Suppressor macrophage treated with lipopolysaccharide for 1 hour (primary cell): ENCODE results near the gene SERPINA3.

ENCODE experiments used
- DNase-seq, 3 donors: peaks; one replicate each; pipeline ENCODE4 v3.0.0-alpha.2; 2020 to 2022

Gene SERPINA3

DNA sequence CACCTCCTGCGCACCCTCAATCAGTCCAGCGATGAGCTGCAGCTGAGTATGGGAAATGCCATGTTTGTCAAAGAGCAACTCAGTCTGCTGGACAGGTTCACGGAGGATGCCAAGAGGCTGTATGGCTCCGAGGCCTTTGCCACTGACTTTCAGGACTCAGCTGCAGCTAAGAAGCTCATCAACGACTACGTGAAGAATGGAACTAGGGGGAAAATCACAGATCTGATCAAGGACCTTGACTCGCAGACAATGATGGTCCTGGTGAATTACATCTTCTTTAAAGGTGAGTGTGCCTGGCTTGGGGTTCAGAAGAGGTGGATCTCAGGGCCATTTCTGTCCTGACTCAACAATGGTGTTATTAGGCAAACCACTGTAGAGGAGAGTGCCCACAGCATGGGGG, 2.6 kb downstream of the SERPINA3 start:
- DNase-seq, result no peak

DNA sequence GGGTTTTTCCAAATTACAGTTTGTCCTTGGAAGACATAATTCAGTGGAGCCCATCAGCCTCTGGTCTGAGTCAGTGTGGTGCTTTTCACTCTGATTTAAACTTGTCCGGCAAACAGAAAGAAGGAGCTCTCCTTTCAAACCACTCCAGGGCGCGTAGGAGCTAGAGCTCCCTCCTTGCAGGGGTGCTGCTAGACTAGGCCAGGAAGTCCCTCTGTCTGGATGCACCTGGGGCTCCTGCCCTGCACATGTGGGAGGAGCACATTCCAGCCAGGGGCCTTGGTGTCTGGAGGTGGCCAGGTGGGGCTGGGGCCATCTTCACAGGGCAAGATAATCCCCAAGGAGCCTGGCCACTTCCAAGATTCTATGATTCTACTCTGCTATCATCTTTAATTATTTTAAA, 3.1 kb downstream of the SERPINA3 start:
- no peak for DNase-seq

DNA sequence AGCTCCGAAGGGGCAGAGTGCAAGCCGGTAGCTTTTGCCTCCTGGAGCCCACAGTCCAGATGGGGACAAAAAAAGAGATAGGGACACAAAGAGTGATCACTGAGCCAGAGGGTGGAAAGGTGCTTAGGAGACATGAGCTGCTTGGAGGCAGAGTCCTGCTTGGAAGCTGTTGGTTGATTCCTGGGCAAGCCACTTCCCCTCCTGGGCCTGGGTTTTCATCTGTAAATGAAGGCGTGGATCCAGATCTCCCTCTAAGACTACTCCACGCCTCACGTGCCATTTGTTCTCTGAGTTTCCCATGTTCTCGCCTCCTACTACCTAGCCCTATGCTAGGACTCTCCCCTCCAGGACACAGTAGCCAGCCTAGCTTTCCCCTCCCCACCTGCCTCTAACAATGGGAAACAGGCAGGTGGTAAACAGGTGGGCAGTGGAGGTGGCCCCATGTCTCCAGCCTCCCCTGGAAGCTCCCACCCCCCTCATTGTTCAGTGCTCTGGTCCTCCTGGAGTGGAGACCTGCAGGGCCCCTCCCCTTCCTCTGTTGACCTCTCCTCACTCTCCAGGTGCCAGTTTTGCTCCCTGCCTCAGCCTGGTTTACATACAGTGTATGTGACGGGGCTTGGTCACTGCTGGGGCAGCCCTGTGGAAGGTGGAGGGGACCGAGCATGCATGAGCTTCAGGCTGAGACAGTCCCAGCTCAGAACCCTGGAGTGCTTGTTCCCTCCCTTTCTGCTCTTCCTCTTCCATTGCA, 3.8 kb downstream of the SERPINA3 start:
- DNase-seq, result no peak

DNA sequence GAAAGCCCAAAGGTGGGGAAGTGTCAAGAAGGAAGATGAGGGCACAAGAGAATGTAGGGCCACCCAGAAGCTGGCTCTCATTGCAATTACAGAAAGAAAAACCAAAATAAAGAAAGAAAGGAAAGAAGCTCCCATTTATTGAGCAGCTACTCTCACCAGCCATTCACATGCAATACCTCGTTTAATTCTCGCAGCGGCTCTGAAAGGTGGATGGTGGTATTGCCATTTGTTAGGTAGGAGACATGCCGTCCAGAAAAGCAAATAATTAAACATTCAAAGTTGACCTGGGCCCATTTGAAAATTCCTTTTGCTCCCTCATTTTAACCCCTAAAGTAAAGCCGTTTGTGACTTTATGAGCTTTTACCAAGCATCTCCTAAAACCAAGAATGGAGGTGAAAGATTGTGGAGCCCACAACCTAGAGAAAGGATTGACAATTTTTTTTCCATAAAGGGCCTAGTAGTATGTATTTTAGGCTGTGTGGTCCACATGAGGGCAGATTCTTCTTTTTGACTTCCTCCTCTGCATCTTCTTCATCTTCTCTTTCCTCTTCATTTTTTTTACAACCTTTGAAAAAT, 5.3 kb downstream of the SERPINA3 start:
- DNase-seq, result no peak

DNA sequence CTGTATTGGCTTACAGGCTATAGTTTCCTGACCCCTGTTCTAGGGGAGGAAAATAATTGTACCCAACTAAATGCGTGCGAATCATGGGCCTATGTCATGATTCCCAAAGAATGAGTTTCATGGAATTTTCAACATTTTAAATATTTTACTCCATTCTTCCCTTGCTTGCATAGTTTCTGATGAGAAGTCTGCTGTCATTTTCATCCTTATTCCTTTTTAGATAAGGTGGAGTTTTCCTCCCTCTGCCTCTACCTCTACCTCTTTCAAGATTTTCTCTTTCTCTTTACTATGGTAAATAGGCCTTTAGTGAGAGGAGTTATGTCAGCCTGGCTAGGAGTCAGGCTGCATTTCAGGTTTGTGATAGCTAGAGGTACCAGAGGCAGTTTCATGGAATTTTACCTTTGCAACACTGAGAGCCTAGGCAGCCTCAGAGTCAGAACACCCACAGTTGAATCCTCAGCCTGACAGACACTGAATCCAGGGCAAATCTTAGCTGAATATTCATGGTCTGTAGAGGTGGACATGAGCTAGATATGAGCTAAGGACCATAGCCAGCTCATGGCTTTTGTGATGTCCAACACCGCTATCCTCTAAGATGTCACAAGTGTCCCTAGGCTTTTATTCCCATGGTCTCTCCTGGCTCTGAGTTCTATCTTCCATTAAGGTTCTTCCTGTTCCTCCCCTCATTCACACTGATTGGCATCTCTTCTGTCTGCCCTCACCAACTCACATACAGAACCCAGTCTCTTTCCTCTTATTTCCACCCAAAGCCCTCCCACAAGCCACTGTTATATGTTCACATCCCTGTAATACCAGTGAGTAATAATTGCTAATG, 6.0 kb downstream of the SERPINA3 start:
- no peak for DNase-seq

DNA sequence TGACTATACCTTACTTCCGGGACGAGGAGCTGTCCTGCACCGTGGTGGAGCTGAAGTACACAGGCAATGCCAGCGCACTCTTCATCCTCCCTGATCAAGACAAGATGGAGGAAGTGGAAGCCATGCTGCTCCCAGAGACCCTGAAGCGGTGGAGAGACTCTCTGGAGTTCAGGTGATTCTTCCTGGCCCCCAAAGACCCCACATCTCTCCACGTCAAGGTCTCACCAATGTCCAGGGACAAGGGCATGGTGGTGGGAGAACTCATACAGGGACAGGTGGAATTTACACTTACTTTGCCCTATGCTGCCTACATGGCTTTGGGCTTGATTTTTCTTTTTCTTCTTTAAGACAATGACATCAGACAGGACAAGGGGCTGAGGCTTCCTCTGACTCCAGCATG, 7.1 kb downstream of the SERPINA3 start:
- DNase-seq, result no peak

DNA sequence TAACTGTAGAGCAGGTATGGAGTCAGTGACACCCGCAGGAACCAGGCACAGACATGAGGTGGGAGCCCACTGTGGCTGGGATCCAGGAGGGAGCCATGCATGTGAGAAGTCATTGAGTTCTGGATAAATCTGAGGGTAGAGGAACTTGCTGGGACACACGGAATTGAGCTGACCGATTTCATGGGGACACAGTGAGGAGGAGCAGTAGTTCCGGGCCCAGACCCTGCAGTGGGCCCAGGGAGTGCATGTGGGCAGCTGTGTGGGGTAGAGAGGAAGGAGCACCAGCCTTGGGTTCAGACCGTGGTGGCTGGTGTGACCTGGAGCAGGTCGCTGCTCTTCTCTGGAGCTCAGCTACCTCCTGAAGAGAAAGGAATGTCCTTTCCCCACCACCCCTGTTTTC, 8.4 kb downstream of the SERPINA3 start:
- DNase-seq, result no peak

DNA sequence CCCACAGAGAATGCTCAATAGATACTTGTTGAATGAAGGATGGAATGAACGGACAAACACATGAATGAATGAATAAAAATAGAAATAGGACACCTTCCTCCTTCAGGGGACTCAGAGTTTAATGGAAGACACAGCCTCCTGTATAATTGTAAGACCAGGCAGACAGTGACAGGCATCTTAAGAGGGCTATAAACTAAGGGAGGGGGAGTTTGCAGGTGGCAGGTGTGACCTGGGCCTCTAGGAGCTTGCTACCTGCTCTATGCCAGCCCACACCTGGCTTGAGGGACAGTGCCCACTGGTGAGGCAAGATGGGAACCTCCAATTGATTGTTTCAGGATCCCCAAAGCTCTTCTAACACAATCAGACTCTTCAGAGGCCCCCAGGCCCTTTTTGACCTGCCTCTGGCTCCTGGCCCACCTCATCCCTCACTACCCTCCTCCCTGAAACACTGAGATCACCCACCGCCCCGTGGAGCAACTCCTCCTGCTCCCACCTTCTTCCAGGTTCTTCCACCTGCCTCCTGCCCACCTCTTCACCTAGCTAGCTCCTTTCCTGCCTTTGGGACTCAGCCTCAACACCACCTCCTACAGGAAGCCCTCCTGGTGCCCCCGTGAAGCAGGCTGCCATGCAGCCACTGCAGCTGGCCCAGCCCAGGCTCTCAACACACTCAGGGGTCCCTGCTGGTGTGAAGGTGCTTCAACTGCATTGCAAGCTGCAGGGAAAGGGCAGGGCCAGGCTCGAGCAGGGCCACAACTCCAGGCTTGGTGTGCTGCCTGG, 9.4 kb downstream of the SERPINA3 start:
- no peak for DNase-seq

DNA sequence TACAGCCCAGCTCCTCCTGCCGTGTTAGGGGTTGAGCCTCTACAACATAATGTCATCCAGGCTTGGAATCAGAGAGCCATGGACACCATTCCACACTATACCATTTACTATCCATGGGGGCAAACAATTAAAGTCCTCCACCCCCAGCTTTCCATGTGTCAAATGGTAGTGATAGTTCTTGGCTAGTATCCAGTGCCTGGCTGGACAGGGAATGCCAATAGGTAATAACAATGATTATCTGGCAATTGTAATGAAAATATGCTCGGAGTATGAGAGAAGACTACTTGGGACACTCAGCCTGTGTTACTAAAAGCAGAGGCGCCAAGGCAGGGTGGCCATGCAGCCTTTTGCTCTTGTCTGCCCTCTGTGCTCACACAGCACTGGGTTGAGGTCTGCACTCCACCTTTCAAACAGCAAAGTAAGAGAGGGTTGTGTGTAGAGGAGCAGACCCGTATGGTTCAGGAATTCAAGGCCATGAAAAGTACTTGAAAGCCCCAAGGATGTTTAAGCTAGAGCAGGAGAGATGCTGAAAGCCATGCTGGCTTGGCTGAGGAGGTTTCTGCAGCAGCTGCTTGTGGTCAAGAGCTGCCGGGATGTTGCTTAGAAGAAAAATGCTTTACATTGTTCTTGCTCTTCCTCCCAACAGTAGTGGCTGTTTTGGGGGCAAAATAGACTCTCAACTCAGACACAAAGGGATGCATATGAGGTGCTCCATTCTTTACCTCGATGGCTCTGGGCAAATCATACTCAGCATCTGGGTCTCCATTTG, 10.6 kb downstream of the SERPINA3 start:
- DNase-seq, result no peak

DNA sequence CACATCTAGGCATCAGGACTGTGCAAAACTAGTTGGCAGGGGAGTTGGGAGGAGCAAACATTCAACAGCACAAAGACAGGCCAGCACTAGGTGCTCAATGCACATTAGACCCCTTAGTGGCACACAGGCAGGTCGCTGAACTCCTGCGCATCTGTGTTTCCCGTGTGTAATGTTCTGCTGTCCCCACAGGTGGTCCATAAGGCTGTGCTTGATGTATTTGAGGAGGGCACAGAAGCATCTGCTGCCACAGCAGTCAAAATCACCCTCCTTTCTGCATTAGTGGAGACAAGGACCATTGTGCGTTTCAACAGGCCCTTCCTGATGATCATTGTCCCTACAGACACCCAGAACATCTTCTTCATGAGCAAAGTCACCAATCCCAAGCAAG, 11.2 kb downstream of the SERPINA3 start:
- DNase-seq, result no peak

DNA sequence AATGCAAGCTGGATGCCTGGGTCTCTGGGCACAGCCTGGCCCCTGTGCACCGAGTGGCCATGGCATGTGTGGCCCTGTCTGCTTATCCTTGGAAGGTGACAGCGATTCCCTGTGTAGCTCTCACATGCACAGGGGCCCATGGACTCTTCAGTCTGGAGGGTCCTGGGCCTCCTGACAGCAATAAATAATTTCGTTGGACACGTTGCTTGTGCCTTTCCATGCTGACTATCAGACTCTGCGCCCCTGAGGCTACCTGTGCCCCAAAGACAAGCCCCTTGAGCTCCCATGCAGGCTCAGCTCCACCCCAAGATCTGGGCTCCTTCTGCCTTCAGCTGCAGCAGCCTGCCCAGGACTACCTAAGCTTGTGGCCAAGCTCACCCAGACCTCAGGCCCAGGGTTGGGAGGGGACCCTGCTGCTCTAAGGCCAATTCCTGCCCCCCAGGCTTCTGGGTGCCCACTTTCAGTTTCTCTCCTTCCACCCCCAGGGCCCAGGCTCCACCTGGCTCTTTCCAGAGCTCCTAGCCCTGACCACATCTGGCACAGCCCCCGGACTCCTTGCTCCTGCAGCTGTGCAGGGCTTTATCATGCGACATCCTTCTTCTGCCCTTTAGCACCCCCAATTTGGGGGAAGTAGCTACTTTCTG, 11.8 kb downstream of the SERPINA3 start:
- DNase-seq, result no peak

DNA sequence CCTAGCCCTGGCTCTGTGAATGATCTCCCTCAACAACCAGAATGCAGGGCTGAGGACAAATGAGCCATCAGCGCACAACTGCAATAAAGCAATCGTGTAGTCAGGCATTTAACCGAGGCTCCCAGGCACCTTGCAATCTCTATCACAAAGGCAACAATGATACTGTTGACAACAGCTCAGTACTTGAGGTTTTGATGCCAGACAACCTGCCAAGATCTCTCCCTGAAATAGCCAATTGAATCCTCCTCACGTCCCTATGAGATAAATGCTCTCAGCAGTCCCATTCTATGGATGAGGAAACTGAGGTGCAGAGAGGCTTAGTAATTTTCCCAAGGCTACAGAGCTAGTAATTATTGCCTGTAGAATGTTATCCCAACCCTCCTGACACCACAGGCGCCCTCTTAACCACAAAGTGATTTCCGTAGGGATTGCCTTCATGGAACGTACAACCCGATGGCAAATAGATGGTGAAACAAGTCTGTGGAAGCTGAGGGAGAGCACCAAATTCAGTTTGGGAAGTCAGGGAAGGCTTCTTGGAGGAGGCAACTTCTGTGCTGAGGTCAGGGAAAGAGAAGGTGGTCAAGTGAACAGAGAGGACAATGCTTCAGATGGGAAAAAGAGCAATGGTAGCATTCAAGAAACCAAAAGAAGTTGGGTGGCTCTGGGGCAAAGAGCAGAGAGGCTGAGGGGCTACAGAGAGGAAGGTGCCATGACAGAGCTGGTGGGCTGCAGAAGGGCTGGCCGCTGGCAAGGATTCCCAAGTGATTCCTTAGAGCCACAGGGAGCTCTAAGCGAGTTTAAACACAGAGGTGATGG, 12.6 kb downstream of the SERPINA3 start:
- no peak for DNase-seq

DNA sequence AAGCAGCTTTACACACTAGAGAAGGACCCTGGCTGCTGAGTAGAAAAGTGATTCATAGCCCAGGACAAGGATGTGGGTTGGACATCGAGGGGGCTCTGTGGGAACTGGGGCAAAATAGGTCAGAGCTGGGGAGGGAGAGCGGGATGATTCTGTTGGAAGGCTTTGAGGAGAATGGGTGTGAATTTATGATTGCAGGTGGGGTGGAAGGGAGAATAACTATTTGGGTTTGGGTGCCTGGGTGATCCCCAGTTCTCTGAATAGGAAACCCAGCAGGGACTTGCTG, 13.1 kb downstream of the SERPINA3 start:
- no peak for DNase-seq

DNA sequence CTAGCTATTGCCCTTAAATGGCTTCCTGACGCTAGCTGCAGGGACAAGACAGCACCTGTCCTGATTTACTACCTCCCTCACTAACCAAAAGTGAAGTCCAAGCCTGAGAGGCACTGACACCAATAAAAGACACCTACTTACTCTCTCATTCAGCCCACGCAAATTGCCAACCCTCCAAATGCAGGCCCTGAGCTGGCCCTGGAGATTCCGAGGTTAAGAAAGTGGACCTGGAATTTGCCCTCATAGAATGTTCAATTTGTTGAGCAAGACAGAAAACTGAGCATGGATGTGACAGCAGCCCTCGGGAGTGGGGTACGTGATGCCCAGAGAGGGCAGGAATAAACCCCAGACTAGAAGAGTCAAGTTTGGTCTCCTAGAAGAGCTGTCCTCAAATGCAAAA, 16.4 kb downstream of the SERPINA3 start:
- DNase-seq, result no peak

DNA sequence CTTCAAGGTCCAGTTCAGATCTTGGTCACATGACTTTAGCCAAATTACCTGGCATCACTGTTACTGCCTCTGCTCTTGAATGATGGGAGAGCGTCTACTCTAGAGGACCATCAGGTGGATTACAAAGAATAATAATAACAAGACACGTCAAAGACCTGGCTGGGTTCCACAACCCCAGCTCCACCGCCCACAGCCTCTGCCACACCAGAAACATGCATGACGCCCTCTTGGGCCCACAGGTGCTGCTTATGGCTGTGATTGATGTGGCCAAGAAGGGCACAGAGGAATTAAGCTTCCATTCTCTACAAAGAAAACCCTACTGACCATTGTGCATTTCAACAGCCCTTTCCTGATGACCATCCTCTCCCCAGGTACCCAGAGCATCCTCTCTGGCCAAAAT, 18.2 kb downstream of the SERPINA3 start:
- DNase-seq, result no peak

DNA sequence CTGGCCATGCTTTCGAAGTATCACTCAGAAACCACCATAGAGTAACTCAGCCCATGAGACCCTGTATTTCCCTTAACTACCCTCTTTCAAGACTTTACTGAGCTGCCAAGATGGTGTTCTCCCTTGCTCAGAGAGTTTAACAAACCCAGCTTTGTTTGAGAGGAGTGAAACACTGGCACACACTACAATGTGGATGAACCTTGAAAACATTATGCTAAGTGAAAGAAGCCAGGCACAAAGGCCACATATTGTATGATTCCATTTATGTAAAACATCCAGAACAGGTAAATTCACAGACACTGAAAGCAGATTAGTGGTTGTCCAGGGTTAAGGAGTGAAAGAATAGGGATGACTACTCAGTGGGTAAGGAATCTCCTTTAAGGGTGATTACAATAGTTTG, 18.9 kb downstream of the SERPINA3 start:
- no peak for DNase-seq

DNA sequence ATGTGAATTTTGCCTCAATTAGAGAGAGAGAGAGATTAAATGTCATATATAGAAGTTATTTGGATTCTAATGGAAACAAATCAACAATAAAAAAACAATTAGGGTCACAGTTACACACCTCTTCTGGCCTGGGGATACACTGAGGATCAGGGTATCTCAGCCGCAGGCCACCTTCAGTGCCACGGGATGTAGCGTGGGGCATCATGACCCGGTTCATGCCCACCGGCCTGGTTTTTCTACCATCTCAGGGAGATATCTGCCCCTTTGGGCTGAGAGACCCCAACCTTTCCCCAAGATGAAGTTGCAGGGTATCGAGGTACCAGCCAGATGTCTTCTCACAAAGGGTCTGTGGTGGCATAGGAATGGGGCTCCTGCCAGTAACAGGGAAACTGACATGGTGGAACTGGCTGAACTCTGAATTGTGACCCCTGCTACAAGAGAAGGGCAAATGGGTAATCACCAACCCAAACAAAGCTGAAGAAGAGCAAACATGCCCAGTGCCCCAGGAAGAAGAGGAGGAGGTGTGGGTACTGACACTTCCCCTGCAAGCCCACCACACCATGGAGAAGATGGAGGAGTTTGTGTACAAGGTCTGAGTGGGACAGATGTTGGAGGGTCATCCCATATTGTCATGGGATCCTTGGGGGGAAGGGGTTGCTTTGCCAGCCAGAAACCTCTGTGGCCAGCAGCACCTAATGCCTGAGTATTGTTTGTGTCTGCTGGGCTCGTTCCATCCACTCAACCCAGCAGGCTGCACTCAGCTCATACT, 19.5 kb downstream of the SERPINA3 start:
- DNase-seq, result no peak

DNA sequence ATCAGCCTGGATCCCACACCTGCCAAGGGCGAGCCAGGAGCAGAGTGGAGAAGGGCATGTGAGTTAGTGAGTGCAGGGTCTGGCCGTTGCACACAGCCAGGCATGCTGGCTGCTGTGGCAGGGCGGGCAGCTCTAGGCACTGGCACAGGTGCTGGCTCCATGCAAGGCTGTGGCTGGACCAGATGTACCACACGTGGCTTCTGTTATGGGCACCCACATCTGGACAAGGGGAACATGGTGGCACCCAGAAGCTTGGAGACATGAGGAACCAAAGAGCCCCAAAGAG, 20.1 kb downstream of the SERPINA3 start:
- DNase-seq, result no peak

DNA sequence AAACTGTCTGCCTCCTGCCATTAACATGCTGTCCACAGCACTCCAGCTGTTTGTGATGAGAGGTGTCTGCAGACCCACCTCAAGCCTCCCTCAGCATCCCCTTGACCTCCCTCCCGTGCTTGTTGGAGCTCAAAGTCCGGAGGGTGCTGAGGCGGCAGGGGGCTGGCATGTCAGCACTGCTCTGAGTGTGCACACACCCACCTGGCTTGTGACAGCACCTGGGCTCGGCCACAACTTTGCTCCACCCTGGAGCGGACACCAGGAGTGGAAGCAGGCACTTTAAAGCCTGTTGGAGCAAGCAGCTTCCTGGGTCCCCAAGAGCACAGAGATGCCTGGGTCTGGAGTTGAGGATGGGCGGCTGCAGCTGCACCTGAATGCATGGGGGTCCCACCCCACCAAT, 20.9 kb downstream of the SERPINA3 start:
- DNase-seq, result no peak

DNA sequence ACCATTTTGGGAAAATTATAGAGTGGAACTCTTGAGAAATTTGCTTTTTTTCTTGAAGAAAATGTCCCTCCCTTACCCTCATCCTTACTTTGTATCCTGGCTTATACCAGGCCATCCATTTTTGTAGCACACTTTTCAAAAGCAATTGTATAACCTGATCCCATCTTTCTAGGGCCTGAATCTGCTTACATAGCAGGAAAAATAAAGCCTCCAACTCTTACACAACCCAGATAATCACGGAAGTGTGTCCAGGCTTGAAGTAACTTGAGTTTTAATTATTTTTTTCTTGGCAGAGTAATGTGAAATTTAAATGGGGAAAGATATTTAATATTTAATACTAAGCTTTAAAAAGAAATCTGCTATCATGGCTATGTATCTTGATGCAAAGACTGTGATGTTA, 23.0 kb downstream of the SERPINA3 start:
- no peak for DNase-seq
